ENCODE results near the gene CRK. TPM values are rescaled to one million over a fixed set of nuclear protein-coding genes. Genes with fewer than 3 reads are reported as not detected.

CRK gene
- total RNA-seq, 1 experiment from 2014 or later, result 57.9 TPM

- H3K4me3 ChIP-seq, result no peak overlapping the region
- H2AFZ ChIP-seq, result no peak overlapping the region
- peaks cover 97% of the 10 kb centered on the region for H3F3A ChIP-seq (ENCODE audit: insufficient read depth, low read depth)
- H3K4me1 ChIP-seq (replicated peaks; ENCODE audit: insufficient read depth), result peaks cover 22% of the 10 kb centered on the region
- TF ChIP-seq CTCF (conservative IDR thresholded peaks at IDR 0.05) (no peak), EZH2 (IDR thresholded peaks at IDR 0.05; ENCODE audit: low read depth) (no peak)
- peaks cover 32% of the 10 kb centered on the region for H3K36me3 ChIP-seq (ENCODE audit: low read depth)
- no peak overlapping the region for H3K27ac ChIP-seq
- H3K9me3 ChIP-seq (ENCODE audit: insufficient read depth, low read depth), result no peaks in the 10 kb centered on the region
- peaks cover 100% of the 10 kb centered on the region for H3K79me2 ChIP-seq (ENCODE audit: low read depth)
- intact Hi-C loops (cut with micrococcal nuclease; ENCODE audit: unreplicated experiment), result no loop called here
- ChIA-PET POLR2A (ENCODE audit: unreplicated experiment) (interaction anchor here (0.6 kb wide), 2 partner anchors 36 to 444 kb away, joined by 5 to 15 read pairs; no protein-coding TSS in a partner anchor), CTCF (no interaction called here)
- no peaks in the 10 kb centered on the region for H3K27me3 ChIP-seq (ENCODE audit: insufficient read depth, low read depth)
- no peak for DNase-seq
- no peaks in the 10 kb centered on the region for H3K9me2 ChIP-seq (ENCODE audit: insufficient read depth)
- no TSS peak for BruUV-seq (replicated peaks)
- H3K4me2 ChIP-seq, result no peak overlapping the region
- peaks cover 100% of the 10 kb centered on the region for H4K20me1 ChIP-seq (ENCODE audit: insufficient read depth)
Measured at GRCh38 chr17:1371893-1372590, 84.0 kb downstream of the CRK start.

Other genes starting within 250 kb of the CRK start
- gene BHLHA9, start 185.8 kb downstream of the CRK start, total RNA-seq (2021), result not detected in 2 replicates
- gene TRARG1, start 176.6 kb downstream of the CRK start, total RNA-seq (2021), result not detected in 2 replicates
- 841 and 1,140 TPM in 2 replicates for gene YWHAE, start 56.0 kb downstream of the CRK start, total RNA-seq (2021)
- 237 and 261 TPM in 2 replicates for gene MYO1C, start 36.5 kb upstream of the CRK start, total RNA-seq (2021)
- gene INPP5K, start 60.4 kb upstream of the CRK start, total RNA-seq (2021), result 41.9 and 42.9 TPM in 2 replicates
- gene PITPNA, start 106.6 kb upstream of the CRK start, total RNA-seq (2021), result 80.3 and 87.4 TPM in 2 replicates
- 6.8 and 9.3 TPM in 2 replicates for gene SLC43A2, start 172.6 kb upstream of the CRK start, total RNA-seq (2021)
- gene SCARF1, start 189.5 kb upstream of the CRK start, total RNA-seq (2021), result 2.2 and 2.7 TPM in 2 replicates
- gene RILP, start 193.6 kb upstream of the CRK start, total RNA-seq (2021), result 9.6 and 11.5 TPM in 2 replicates
- 437 and 496 TPM in 2 replicates for gene PRPF8, start 228.6 kb upstream of the CRK start, total RNA-seq (2021)